HG02678 (cell line): Measurements from ENCODE around the gene C1orf35.

ENCODE experiments used
- ATAC-seq: cut with Tn5 transposase; IDR thresholded peaks from one replicate; pipeline ENCODE4 v1.9.1; 2021; ENCODE audit warnings: mild to moderate bottlenecking, moderate library complexity; ENCODE audit not compliant: unreplicated experiment

The C1orf35 gene

GRCh38 chr1:228102791-228103620 is at the start of gene C1orf35:
Gene C1orf35, minus strand, starts transcription at chr1:228103325. Its CDS starts 98 bp downstream, at chr1:228103227.
- ATAC-seq = peak; percentile 76

DNA sequence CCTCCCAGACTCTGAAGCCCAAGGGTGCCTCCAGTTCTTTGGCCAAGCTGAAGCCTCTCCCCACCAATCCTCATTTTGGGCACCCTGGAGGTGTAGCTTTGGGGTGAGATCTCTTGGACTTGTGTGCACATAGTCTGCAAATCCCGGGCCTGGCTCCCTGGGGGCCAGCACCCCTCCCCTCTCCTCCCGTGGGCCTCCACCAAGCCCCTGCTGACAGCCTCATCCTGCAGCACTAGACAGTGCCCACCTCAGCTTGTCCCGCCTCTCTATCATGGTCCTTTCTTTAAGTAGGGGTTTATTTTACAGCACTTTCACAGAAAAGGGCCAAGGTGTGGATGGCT is 49.8 kb upstream of the C1orf35 start:
- no peak for ATAC-seq

DNA sequence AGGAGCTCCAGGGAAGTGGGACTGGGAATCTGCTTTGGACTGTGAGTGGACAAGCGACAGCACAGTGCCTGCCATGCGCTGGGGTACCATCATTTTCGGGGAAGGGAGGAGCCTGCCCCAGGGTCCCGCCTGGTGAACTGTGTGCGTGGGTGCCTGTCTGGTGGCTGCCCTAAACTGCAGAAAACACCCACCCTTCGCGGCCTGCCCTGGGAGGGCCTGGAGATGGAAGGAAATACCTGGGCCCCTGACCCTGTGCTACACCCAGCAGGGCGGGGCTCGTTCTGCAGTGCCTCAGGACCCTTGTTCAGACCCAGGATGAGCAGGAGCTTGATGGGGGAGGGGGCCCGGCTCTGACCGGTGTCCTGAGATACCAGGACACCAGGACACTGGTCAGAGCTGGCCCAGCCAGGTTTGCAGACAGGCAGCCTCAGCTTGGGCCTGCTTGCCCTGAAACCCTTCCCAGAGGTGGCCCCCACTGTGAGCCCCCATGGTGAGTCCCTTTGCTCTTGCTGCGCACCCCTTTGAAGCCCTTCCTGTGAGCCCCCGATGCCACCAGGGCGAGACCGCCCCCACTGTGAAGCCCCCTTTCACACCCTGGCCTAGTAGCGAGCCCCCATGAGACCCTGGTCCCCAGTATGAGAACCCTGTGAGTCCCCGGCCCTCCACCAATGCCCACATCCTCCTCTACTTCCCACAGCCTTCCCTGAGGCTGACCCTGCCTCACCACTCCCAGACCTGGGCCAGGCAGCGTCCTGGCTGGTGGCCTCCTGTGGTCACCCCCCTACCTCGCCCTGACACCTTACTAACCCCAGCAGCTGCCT is 49.2 kb upstream of the C1orf35 start:
- no peak for ATAC-seq

- ATAC-seq = no peak
Observed at GRCh38 chr1:228151180-228151925, 48.2 kb upstream of the C1orf35 start.

DNA sequence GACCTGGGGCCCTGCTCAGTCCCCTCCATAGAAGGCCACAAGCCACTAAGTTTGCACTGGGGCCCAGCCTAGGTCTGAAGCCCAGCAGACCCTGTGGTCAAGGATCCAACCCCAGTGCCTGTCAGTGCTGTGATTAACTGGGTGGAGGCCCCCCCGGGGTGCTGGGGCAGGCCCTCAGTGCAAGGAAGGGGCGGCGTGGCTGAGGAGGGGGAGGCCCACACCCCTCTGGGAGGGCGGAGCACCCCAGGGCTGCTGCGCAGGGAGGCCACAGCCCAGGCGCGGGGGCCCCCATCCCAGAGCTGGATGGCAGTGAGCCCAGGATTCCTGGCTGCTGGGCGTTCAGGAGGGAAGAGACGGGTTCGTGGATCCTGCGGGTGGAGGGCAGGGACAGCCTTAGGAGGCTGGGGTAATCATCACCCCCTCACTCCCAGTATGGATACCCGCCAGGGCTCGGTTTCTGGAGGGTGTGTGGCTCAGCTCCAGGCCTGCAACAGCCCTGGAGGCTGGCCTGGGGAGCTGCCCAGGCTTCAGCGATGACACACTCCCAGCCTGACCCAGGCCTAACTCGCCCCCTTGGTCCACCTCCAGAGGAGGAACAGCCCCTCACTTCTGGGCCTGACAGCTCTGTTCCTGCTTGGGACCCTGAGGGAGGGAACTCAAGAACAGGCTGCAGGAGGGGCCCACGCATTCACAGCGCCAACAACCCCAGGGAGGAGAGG is 47.5 kb upstream of the C1orf35 start:
- no peak for ATAC-seq

DNA sequence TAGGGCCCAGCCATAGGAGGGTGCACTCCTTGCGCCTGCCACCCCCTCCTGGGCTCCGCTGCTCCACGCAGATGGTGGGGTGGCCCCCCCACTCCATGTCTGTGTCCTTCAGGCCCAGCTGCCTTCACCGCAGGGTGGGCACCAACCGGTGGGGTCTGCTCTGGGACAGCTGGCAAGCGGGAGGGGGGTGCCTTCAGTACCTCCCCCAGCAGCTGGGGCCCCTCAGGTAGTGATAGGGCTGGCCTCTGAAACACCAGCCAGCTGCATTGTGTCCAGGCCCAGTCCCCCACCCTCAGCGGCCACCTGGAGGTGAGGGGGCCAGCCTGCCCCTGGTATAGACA is 47.0 kb upstream of the C1orf35 start:
- no peak for ATAC-seq

DNA sequence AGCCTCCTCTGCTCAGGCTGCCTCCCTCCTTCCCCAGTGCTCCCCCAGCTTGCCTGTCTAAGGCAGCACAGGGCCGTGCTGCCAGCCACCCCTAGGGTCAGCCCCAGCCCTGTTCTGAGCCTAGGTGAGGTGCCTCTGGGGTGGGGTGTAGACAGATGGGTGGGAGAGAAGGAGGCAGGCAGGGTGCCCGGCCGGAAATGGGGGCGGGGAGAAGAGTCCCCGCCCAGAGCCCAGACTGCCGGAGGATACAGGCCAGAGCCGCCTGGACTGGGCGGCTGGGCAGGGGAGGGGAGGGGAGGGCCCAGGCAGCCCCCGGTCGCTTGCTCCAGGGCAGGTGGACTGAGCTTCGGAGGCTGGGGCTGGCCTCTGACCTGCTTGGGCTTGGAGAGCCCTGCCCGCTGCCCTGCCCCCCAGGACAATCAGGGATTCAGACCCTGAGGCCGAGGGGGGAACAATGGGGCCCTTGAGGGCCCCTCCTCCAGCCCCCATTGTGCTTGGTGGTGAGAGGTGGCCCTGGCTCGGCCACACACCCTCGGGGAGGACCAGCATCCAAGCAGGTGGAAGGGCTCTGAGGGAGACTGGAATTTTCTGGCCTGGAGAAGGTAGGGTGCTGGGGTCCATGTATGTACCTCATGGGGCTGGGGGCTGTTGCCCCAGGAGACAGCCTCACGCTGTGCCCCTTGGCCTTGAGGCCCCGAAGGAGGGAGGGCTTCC is 46.4 kb upstream of the C1orf35 start, which contains the start of gene GJC2:
Gene GJC2 (plus strand): TSS at position 525 of the 714 bp plus-strand sequence. CDS start 7,829 bp downstream, outside the sequence.
- ATAC-seq = no peak

DNA sequence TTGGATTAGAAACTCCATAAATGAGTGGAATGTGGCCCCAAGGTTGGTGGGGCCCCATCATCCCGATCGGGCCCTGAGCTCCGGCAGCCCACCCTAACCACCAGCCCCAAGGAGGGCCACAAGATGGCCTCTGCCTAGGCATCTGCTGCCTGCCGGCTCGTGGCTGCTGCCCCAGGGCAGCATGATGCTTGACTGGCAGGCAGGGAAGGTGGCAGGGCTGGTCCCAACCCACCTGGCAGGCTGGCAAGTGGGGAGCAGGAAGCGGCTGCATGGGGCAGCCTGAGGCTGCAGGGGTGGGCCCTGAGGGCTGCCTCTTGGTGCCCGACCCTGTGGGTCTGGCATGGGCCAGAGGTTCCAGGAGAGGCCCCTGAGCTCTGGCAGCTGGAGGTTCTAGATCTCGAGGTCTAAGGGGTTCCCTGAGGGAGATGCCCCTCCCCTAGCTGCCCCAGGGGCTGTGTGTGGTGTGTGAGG is 45.8 kb upstream of the C1orf35 start:
- ATAC-seq = no peak

- no peak for ATAC-seq
Observed at GRCh38 chr1:228148196-228148861, 45.2 kb upstream of the C1orf35 start.

GRCh38 chr1:228147768-228148167 is 44.6 kb upstream of the C1orf35 start:
- ATAC-seq = no peak

DNA sequence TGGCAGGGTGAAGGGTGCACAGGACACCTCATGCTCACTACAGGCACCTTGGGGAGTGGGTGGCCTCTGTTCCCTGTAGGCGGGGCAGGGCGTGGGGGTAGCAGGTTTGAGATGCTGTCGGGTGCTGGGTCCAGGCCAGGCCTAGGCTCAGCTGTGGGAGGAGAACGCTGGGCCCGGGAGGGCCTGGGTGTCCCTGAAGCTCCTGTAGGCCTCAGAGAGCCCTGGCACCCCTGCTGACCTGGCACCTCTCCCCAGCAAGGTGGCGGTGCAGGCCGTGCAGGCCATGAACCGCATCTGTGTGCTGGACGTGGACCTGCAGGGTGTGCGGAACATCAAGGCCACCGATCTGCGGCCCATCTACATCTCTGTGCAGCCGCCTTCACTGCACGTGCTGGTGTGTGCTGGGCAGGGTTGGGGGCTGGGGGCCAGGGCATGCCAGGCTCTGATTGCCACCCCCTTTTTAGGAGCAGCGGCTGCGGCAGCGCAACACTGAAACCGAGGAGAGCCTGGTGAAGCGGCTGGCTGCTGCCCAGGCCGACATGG is 44.1 kb upstream of the C1orf35 start:
- no peak for ATAC-seq

GRCh38 chr1:228146417-228147150 is 43.5 kb upstream of the C1orf35 start:
- ATAC-seq = no peak

DNA sequence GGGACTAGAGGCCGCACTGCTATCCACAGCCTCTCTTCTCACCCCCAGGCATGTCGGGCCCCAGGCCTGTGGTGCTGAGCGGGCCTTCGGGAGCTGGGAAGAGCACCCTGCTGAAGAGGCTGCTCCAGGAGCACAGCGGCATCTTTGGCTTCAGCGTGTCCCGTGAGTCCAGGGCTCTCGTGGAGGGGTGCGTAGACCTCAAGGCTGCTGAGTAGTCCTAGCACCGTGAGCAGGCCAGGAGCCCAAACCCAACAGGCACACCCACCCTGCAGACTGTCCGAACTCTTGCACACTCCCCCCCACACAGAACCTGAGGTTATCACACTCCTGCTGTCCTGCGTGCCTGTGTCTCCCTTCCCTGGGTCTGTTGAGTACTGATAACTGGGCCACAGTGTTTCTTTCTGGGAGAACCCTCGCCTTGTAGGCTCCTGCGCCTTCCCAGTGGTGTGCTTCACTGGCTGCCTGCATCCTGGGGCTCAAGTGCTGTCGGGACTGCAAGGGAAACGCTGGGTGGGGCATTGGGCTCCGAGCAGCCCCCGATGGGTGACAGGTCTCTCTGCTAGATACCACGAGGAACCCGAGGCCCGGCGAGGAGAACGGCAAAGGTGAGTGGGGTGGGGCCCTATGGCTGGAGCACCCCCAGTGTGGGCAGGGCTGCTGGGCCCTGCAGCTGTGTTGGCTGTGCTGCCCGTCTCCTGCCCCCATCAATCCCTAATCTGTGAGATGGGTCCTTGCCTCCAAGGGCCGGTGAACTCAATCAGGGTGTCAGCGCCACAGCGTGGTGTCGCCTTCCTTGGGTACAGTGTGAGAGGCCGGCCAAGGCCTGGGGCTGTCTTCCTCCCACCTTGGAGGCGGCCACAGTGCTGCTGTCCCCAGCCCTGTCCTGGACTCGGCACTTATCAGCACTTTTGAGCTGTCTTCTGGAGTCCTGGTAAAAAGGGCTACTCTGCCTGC is 42.6 kb upstream of the C1orf35 start:
- ATAC-seq = no peak

- ATAC-seq = no peak
Observed at GRCh38 chr1:228144993-228145343, 41.8 kb upstream of the C1orf35 start.

DNA sequence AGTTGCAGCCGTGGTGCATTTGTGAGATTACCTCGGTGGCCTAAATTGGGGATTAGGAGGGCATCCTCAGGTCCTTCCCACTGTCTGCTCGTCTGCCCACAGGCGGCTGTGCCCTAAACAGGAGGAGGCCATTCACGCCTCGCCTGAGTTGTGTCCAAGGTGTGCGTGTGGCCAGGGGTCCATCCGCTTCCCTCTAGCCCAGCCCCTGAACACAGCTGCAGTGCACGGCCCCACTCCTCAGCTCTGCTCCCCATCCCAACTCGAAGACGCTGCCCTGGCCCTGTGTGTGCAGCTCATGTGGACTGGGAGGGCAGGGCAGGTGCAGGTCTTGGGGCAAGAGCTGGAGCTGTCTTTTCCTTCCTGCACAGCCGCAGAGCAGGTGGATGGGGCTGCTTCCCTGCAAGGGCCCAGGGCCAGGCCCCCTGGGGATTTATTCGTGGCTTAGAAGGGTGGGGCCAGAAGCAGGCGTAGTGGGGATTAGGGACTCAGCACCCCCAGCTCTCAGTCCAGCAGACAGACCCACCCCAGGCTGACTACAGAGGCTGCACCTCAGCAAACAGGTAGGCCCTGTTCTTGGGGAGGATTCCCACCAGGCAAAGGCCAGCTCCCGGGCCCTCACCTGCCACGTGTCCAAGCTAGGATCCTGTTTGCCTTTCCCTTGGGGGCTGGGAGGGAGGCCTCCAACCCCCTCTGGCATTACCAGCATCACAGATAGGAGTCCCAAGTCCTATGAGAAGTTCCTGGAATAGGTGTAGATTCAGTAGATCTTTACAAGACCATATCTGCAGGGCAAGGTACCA is 41.3 kb upstream of the C1orf35 start:
- no peak for ATAC-seq

GRCh38 chr1:228143480-228144192 is 40.5 kb upstream of the C1orf35 start:
- ATAC-seq = no peak
